AG08395 (cell line): ENCODE results near the gene PLK3.
A peak's percentile ranks its signal among the peaks of the same experiment; 100 is the strongest.
"Not testable (repeated sequence)": the region's sequence is repeated elsewhere in the genome, so short reads cannot be mapped to it uniquely, and the experiment has no call there.

Experiments used
- DNase-seq: peaks from one replicate; pipeline ENCODE4 v3.0.0; 2012; ENCODE audit warnings: mixed read lengths, low spot score

The PLK3 gene

DNA sequence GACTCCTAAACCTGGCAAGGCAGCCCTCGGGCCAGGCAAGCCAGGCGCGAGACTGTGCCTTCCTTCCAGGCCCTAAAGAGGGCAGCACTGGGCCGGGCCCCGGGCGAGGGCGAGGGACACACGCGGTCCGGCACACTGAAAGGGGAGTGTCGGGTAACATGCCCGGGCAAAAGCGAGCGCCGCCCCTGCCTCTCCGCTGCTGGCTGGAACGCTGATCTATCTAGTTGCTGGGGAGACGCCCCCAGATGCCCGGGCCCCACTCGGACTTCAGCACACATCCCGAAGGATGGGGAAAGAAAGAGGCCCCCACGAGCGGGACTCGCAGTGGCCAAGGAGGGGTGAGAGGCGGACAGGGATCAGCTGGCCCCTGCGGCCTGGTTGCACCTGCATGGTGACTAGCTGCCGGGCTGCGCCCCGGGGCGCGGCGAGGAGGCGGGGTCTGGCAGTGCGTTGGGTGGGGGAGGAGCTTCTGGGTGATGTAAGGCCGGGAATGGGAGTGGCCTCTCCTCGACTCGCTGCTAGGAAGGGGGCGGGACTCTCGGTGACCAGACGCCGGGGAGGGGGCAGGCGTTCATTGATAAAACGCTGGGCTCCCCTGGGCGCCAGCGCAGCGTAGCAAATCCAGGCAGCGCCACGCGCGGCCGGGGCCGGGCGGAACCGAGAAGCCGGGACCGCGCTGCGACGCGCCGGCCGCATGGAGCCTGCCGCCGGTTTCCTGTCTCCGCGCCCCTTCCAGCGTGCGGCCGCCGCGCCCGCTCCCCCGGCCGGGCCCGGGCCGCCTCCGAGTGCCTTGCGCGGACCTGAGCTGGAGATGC is at the start of gene PLK3:
PLK3 (plus strand) TSS at position 608 of the 815 bp plus-strand sequence; CDS start at position 695, 87 bp downstream.
- DNase-seq, result peak; percentile 98

DNA sequence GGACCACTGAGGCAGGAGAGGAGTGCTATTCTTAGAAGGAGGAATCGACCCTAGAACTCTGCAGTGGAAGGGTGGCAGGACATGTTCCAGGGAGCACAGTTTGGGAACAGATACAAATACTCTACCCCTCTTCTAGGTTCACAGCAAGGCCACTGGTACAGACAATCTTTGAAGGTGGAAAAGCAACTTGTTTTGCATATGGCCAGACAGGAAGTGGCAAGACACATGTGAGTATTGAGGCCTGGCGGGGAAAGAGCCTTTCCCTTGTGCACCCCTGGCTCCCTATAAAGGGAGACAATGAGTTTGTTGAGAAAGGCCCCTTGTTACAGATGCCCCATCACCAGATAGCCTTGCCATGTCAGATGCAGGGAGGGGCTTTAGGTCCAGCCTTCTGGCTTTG is 42.8 kb upstream of the PLK3 start:
- no peak for DNase-seq

DNA sequence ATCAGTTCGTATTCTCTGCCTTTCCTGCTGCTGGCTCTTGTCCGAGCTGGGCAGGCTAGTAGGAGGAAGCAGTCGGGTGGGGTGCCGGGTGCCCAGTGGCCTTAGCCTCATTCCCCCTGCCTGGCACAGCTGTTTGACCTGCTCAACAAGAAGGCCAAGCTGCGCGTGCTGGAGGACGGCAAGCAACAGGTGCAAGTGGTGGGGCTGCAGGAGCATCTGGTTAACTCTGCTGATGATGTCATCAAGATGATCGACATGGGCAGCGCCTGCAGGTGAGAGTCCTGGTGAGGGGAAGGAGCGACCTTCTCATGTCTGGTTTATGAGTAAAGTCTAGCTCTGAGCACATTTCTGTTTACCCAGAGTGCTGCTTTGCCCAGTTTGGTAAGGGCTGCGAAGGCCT is 41.1 kb upstream of the PLK3 start:
- DNase-seq, result no peak

GRCh38 chr1:44760876-44761275 is 39.3 kb upstream of the PLK3 start:
- DNase-seq, result no peak

DNA sequence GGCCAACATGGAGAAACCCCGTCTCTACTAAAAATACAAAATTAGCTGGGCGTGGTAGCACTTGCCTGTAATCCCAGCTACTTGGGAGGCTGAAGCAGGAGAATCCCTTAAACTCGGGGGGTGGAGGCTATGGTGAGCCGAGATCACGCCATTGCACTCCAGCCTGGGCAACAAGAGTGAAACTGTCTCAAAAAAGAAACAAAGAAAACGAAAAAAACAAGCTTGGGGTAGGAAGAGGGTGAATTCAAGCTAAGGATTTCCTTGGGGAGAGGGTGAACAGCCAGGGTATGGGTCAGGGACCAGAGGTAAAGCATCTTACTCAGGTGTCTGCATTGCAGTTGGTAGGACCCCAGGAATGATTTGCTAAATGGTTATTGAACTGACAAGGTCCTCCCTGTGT is 33.8 kb upstream of the PLK3 start:
- not testable (repeated sequence) for DNase-seq

DNA sequence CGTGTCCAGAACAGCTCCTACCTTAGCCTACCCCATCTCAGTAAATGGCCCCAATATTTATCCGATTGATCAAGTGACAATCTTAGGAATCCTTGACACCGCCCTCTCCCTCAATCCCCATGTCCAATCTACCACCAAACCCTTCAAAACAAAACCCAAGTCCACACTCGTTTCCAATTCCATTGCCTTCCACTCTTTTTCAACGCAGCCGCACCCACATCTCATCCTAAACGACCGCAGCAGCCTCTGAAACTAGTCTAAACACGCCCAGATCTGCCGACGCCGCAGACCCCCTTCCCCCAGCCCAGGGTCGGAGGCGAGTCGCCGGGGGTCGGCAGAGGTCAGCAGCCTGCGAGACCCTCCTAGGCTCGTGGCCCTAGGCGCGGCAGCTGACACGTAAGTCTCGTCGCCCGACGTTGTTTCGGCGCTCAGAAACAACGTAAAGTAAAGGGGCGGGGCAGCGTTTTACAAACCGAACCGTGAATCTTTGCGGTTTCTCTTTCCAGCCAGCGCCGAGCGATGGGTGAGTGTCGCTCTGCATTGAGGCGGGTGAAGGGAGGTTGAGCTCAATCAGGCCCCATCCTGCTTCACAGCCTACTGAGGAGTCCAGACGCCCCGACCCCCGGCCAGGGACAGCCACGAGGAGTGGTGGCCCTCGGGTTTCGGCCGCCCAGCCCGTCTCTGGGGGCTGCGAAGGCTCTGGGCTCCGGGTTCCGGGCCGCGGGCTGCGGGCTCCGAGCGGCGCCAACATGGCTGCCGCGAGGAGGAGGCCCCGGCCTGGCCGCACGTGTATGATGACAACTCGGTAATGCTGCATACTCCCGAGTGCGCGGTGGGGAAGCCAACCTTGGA is 24.9 kb upstream of the PLK3 start, which contains the start of gene RPS8:
RPS8 (plus strand) TSS at position 463 of the 852 bp plus-strand sequence; CDS start at position 520, 57 bp downstream.
- DNase-seq, result peak; percentile 89

- DNase-seq, result no peak
These were observed 24.0 kb upstream of the PLK3 start for GRCh38 chr1:44775930-44776729.

DNA sequence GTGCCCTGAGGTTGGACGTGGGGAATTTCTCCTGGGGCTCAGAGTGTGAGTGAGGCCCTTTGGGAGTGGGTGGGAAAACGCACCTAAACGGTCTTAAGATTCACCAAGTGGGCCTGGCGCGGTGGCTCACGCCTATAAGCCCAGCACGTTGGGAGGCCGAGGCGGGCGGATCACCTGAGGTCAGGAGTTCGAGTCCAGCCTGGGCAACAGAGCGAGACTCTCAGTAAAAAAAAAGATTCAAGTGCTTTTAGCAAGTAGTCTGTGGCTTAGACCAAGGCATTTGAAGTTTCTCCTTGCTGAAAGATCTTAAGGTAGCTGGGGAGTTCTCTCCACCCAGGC is 23.5 kb upstream of the PLK3 start:
- no peak for DNase-seq

- DNase-seq, result no peak
These were observed 22.6 kb upstream of the PLK3 start for GRCh38 chr1:44777547-44777946.

GRCh38 chr1:44777969-44778635 is 22.1 kb upstream of the PLK3 start:
- no peak for DNase-seq

DNA sequence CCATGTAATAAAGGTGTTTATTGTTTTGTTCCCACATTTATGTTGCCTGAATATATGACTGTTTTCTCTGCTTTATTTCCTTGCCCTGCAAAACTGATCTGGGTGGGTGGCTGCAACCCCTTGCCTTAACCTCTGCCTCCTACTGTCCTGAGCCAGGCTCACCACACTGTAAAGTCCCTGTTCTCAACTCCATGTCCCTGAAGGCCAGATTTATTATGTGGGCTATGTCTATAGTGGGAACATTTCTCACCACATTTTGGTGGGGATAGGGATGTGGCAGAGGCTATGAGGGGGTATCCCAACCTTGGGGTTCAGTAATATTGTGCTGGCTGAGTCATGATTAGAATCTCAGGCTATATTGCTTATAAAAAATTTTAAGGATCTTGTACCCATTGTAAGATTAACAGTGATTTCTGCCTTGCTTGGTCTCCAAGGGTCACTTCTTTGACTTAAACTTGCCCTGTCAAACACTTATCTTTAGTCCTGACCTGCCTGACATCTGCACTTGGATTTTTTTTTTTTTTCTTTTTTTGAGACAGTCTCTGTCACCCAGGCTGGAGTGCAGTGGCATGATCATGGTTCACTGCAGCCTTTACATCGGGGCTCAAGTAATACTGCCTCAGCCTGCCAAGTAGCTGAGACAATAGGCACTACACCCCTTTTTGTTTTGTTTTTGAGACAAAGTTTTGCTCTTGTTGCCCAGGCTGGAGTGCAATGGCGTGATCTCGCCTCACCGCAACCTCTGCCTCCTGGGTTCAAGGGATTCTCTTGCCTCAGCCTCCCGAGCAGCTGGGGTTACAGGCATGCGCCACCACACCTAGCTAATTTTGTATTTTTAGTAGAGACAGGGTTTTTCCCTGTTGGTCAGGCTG is 21.2 kb upstream of the PLK3 start:
- DNase-seq, result no peak

- DNase-seq, result no peak
These were observed 19.5 kb upstream of the PLK3 start for GRCh38 chr1:44780583-44781121.

DNA sequence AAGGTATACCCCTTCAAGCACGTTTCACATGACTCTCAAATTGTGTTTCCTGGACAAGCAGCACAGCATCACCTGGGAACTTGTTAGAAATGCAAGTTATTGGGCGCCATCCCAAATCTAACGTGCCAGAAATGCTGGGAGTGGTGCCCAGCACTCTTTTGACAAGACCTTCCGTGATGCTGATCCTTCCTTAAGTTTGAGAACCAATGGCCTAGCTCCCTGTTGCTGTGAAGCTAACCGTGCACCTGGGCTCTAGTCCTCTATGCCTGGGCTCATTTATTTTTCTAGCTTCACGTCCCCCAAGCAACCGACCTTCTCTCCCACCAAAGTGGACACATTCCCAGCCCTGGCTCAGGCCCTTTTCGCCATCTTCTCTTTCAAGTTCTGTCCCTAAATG is 16.5 kb upstream of the PLK3 start:
- no peak for DNase-seq

DNA sequence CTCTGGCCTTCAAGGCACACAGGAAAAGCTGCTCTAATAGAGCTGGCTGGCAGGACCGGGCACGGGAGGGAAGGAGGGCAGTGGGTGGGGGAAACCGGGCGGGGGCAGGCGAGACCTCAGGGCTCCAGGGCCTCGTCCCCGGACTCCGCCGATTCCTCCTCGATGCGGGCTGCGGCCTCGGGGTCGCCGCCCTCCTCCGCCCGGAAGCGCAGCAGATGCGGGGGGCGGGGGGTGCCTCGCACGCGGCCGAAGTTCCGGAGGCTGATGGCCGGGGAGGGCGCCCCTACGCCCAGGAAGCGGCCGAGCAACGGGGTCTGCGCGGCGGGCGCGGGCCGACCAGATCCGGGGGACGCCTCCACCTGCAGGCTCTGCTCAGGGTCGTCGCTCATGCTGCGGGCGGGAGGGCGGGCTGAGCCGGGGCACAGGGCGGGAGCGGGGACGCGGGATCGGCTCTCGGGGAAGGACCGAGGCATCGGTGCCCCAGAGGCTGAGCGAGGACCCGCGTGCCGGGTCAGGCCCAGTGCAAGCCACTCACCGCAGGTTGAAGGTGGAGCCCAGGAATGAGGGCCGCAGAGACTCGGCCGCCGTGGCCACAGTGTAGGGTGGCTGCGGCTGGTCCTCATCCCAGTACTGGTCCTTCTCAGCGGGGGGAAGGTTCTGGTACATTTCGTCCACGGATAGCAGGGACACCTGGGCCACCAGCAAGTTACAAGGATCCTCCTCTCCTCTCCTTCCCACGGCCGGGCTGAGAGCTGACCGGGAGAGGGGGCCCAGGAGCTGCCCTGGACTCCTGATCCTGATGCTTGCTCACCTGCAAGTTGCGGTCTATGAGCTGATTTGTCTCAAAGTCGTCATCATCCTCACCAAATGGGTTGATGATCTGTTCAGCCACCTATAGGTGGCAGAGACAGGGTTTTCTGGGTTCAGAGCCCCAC is 15.8 kb upstream of the PLK3 start:
- DNase-seq, result no peak

GRCh38 chr1:44785029-44785380 is 15.2 kb upstream of the PLK3 start:
- DNase-seq, result no peak

DNA sequence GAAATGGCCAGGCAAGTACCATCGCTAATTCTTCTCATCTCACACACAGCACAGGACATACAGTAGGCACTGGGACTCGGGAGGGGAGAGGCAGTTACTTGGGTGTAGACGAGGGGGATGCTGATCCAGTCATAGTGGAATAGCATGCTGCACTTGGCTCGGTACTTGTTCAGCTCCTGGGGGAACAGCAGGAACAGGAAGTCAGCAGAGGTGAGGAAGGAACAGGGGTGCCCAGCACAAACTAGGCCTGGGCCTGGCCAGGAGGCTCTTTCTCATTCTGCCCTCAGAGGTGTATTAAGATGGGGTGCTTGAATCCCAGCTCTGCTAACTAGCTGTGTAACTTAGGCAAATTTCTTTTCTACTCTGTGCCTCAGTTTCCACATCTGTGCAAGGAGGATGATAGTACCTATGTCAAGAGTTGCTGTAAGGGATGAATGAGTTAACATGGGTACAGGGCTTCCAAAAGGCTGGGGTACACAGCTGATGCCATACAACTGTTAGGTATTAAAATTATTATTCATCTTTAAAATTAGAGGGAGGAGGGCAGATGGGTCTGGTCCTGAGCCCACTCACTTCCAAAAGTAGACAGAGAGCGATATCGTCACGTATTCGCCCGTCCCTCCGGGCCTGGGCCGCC is 14.6 kb upstream of the PLK3 start:
- no peak for DNase-seq

DNA sequence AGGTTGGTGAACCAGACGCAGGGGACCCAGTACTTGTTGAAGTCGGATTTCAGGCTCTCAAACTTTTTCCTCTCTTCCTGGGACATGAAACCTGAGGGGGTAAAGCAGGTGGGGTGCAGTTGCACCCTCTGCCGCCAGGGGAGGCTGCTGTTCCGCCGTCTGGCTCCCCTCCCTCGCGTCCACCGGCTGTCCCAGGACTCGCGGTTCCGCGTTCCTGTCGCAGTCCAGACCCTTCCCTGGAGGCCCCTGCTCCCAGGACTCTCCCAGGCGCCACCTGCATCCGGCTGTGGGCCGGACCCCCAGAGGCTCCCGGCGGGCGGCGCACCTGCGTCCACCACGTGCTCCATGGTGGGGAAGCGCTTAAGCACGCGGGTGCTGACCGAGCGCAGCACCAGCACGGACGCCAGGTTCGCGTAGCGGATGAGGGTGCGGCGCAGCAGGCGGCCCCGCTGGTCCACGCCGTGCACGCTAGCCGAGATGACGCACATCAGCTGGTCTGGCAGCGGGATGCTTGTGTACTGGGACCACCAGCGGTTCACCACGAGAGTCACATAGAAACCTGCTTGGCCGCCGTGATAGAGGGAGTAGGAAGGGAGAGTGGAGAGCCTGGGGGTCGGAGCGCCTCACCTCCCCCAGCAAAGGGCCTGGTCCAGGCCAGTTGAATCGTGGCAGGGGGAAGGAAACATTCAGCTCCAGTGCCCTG is 13.9 kb upstream of the PLK3 start:
- peak; percentile 46 for DNase-seq

DNA sequence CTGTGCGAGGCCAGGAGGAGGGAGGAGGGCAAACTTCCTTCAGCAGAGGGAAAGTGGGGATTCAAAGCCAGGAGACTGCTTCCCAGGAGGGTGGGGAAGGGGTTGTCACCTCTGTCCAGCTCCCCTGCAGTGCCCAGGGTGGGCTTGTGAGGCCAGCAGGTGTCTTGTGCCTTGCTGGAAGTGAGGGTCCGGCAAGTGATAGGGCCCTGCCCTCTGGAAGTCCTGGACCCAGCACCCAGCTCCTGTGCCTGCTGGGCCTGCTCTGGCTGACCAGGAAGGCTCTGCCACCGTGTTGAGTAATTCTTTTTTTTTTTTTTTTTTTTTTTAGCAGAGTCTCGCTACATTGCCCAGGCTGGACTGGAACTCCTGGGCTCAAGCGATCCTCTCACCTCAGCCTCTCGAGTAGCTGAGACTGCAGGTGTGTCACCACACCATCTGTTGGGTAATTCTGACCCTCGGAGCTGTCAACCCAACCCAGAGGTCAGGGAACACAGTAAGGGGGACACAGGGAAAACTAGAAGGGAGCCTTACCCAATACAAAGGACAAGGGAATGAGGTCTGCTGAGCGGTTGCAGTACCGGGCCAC is 13.2 kb upstream of the PLK3 start:
- DNase-seq, result no peak
